GM12891 (cell line): ENCODE measurements around the gene TMEM45B.

Experiments
- POLR2A ChIP-seq: IDR thresholded peaks from 2 replicates; pipeline ENCODE4 v1.6.1; 2011; ENCODE audit warnings: low read depth, low read length, control low read depth
- POLR2AphosphoS5 ChIP-seq: IDR thresholded peaks from 2 replicates; pipeline ENCODE4 v1.6.1; 2011; ENCODE audit warnings: low read depth, low read length, control low read depth
- POU2F2 ChIP-seq: IDR thresholded peaks from 2 replicates; pipeline ENCODE4 v1.6.1; 2011; ENCODE audit warnings: low read depth, mild to moderate bottlenecking, control low read depth, low read length, moderate library complexity
- SPI1 ChIP-seq: IDR thresholded peaks from 2 replicates; pipeline ENCODE4 v1.6.1; 2011; ENCODE audit warnings: low read depth, low read length, control low read depth
- TAF1 ChIP-seq: IDR thresholded peaks from 2 replicates; pipeline ENCODE4 v1.6.1; 2011; ENCODE audit warnings: low read depth, low read length, control low read depth

DNA sequence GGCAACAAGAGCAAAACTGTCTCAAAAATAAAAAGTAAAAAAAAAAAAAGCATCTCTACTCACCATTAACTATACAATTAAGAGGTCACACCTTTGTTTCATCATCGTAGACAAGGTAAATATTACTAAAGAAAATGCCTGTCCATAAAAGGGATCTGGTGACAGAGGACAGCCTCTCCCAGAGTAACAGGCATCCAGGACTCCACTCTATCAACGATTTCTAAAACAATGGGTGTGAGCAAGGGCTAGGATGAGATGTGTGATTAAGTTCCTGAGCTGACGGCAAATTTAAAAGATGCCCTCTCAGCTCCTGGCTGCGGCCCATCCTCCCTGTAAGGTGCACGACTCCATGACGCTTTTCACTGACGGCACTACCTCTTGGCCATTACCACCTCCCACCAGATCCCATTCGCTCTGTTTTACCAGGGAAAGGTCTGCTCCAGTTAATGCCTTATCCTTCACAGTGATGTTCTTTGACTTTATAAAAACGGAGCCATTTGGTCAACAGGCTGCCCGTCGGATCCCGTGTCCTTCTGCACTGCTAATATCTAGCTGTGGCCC lies 2.3 kb upstream of the TMEM45B start:
- TF ChIP-seq POLR2A (no peak), POLR2AphosphoS5 (no peak), TAF1 (no peak), SPI1 (no peak), POU2F2 (no peak)
